Gastrocnemius medialis (tissue), 4 donors: ENCODE results near the gene IGLL5. TPM values are rescaled to one million over a fixed set of nuclear protein-coding genes. Genes with fewer than 3 reads are reported as not detected.
"Not testable (repeated sequence)": the region's sequence is repeated elsewhere in the genome, so short reads cannot be mapped to it uniquely, and the experiment has no call there.

Experiments used
- ATAC-seq, 2 donors: fragments of 150-250 bp; one replicate each; pipeline ENCODE4 v1.9.1; 2016
- DNase-seq, 2 donors: peaks; one replicate each; pipeline ENCODE4 v3.0.0-alpha.2; 2019
- H3K27ac ChIP-seq, 4 donors: fragments of 200-600 bp; sonication (generic); 1 replicate in 1 of 4; 2 replicates in 3 of 4; pipeline ENCODE4 v1.5.1; 2016 to 2018; ENCODE audit warnings: mild to moderate bottlenecking in 2 of 4, moderate library complexity in 1 of 4
- H3K27me3 ChIP-seq, 3 donors: fragments of 200-600 bp; sonication (generic) in 2 of 3; 1 replicate in 1 of 3; 2 replicates in 2 of 3; pipeline versions ENCODE4 v1.5.1 to v1.6.0; 2016 to 2019; ENCODE audit warnings: mild to moderate bottlenecking in 1 of 3, moderate library complexity in 1 of 3
- H3K36me3 ChIP-seq, 2 donors: fragments of 200-600 bp; sonication (generic) in 1 of 2; one replicate each; pipeline ENCODE4 v1.5.1; 2017 to 2018
- H3K4me1 ChIP-seq, 2 donors: fragments of 200-600 bp; sonication (generic) in 1 of 2; one replicate each; pipeline ENCODE4 v1.5.1; 2016 to 2017; ENCODE audit warnings: mild to moderate bottlenecking in 2 of 2
- H3K4me3 ChIP-seq, 4 donors: fragments of 200-600 bp; sonication (generic) in 3 of 4; 1 replicate in 1 of 4; 2 replicates in 3 of 4; pipeline ENCODE4 v1.5.1; 2016 to 2019; ENCODE audit warnings: mild to moderate bottlenecking in 2 of 4
- H3K9me3 ChIP-seq, 3 donors: fragments of 200-600 bp; sonication (generic) in 2 of 3; 1 replicate in 1 of 3; 2 replicates in 2 of 3; pipeline ENCODE4 v1.5.1; 2016 to 2019
- CTCF ChIP-seq, 5 experiments: fragments of 450-650 bp in 3 of 5; fragments of 200-600 bp in 2 of 5; sonication (generic) in 2 of 5; IDR thresholded peaks in 4 of 5; conservative IDR thresholded peaks in 1 of 5; 1 replicate in 4 of 5; 2 replicates in 1 of 5; pipeline ENCODE4 v1.5.1; 2016 to 2019; ENCODE audit warnings: antibody characterized with exemption in 5 of 5, mild to moderate bottlenecking in 3 of 5, moderate library complexity in 3 of 5
- POLR2A ChIP-seq, 2 donors: fragments of 450-650 bp; IDR thresholded peaks; one replicate each; pipeline ENCODE4 v1.6.1; 2017; ENCODE audit warnings: antibody characterized with exemption in 2 of 2, mild to moderate bottlenecking in 2 of 2, moderate library complexity in 2 of 2
- in situ Hi-C, 4 donors: fragments of 200-750 bp; cut with MboI; loops; one replicate each; pipeline versions ENCODE4 v1.15.0 to v1.8.0; 2017; ENCODE audit warnings: low sequenced_read_pairs in 4 of 4
- intact Hi-C: fragments of 100-400 bp; cut with DNase I; formaldehyde crosslinking; loops from one replicate; pipeline ENCODE4 v1.15.1; 2023; ENCODE audit warnings: low total_unique reads
- total RNA-seq, 4 donors: library from RNA; depleted of rRNA; stranded (reverse); fragments of >200 nt; gene quantifications; one replicate each; pipeline versions ENCODE4 v1.1.0 to v1.2.3, GENCODE V29; 2016

The IGLL5 gene
- total RNA-seq, 4 donors from 2014 or later, result 0.49 TPM; not detected in 3

GRCh38 chr22:22920910-22921550, 33.4 kb downstream of the IGLL5 start:
- Histone ChIP-seq H3K27ac (no peak overlapping the region), H3K4me3 (no peak overlapping the region), H3K27me3 (no peaks in the 10 kb centered on the region), H3K9me3 (no peaks in the 10 kb centered on the region), H3K36me3 (no peaks in the 10 kb centered on the region), H3K4me1 (no peaks in the 10 kb centered on the region)
- intact Hi-C loops (no loop called here), in situ Hi-C loops (no loop called here)
- DNase-seq (no peak), ATAC-seq (no peak)
- TF ChIP-seq CTCF (IDR thresholded peaks at IDR 0.05 in 4 of 5, conservative IDR thresholded peaks at IDR 0.05 in 1 of 5) (no peak), POLR2A (IDR thresholded peaks at IDR 0.05) (no peak)

- no peak overlapping the region for H3K4me3 ChIP-seq
- ATAC-seq (no peak), DNase-seq (no peak)
- H3K9me3 ChIP-seq, result no peaks in the 10 kb centered on the region
- intact Hi-C loops, result no loop called here
- H3K27me3 ChIP-seq, result no peaks in the 10 kb centered on the region
- no peaks in the 10 kb centered on the region for H3K4me1 ChIP-seq
- in situ Hi-C loops, result no loop called here
- no peak overlapping the region for H3K27ac ChIP-seq
- TF ChIP-seq CTCF (IDR thresholded peaks at IDR 0.05 in 4 of 5, conservative IDR thresholded peaks at IDR 0.05 in 1 of 5) (no peak), POLR2A (IDR thresholded peaks at IDR 0.05) (no peak)
- no peaks in the 10 kb centered on the region for H3K36me3 ChIP-seq
Measured at GRCh38 chr22:22921575-22921974, 34.0 kb downstream of the IGLL5 start.

GRCh38 chr22:22922092-22922953, 34.7 kb downstream of the IGLL5 start:
- H3K4me3 ChIP-seq, H3K36me3 ChIP-seq, H3K27ac ChIP-seq, intact Hi-C loops, H3K9me3 ChIP-seq, in situ Hi-C loops, DNase-seq, H3K27me3 ChIP-seq, H3K4me1 ChIP-seq, ATAC-seq: not testable (repeated sequence)

- no peak for ATAC-seq
- TF ChIP-seq CTCF (IDR thresholded peaks at IDR 0.05 in 4 of 5, conservative IDR thresholded peaks at IDR 0.05 in 1 of 5), result no peak
- TF ChIP-seq POLR2A (IDR thresholded peaks at IDR 0.05), result no peak
Measured at GRCh38 chr22:22922954-22923319, 35.3 kb downstream of the IGLL5 start.

GRCh38 chr22:22923379-22923778, 35.8 kb downstream of the IGLL5 start:
- no peaks in the 10 kb centered on the region for H3K36me3 ChIP-seq
- ATAC-seq (no peak), DNase-seq (no peak)
- H3K4me1 ChIP-seq, result no peaks in the 10 kb centered on the region
- H3K9me3 ChIP-seq, result no peaks in the 10 kb centered on the region
- in situ Hi-C loops (no loop called here), intact Hi-C loops (no loop called here)
- H3K27ac ChIP-seq, result no peak overlapping the region
- H3K27me3 ChIP-seq, result no peaks in the 10 kb centered on the region
- H3K4me3 ChIP-seq, result no peak overlapping the region
- TF ChIP-seq POLR2A (IDR thresholded peaks at IDR 0.05), result no peak
- no peak for TF ChIP-seq CTCF (IDR thresholded peaks at IDR 0.05 in 4 of 5, conservative IDR thresholded peaks at IDR 0.05 in 1 of 5)

More at GRCh38 chr22:22922954-22923319, 35.3 kb downstream of the IGLL5 start:
- H3K9me3 ChIP-seq, result no peaks in the 10 kb centered on the region
- no peaks in the 10 kb centered on the region for H3K27me3 ChIP-seq
- no peak for DNase-seq
- H3K27ac ChIP-seq, result no peak overlapping the region
- no peak overlapping the region for H3K4me3 ChIP-seq
- no peaks in the 10 kb centered on the region for H3K36me3 ChIP-seq
- in situ Hi-C loops (no loop called here), intact Hi-C loops (no loop called here)
- no peaks in the 10 kb centered on the region for H3K4me1 ChIP-seq
